Caki2 (cell line): ENCODE measurements around the gene ANKRD63. TPM values are rescaled to one million over a fixed set of nuclear protein-coding genes. Genes with fewer than 3 reads are reported as not detected.
A peak's percentile ranks its signal among the peaks of the same experiment; 100 is the strongest.

Experiments
- DNase-seq: peaks from one replicate; pipeline ENCODE4 v3.0.0-alpha.2; 2015; ENCODE audit warnings: low read depth
- in situ Hi-C: cut with HindIII; loops from 2 replicates; pipeline ENCODE4 v1.10.0; 2016; ENCODE audit warnings: low sequenced_read_pairs, low pct_unique_long_range_greater_than_20kb, mixed read lengths
- total RNA-seq: library from RNA; depleted of rRNA; stranded (reverse); fragments of >200 nt; shearing (Covaris generic); gene quantifications from 2 replicates; pipeline ENCODE4 v1.2.3, GENCODE V29; 2014; ENCODE audit warnings: low replicate concordance; rRNA removed

ANKRD63 gene, protein sequence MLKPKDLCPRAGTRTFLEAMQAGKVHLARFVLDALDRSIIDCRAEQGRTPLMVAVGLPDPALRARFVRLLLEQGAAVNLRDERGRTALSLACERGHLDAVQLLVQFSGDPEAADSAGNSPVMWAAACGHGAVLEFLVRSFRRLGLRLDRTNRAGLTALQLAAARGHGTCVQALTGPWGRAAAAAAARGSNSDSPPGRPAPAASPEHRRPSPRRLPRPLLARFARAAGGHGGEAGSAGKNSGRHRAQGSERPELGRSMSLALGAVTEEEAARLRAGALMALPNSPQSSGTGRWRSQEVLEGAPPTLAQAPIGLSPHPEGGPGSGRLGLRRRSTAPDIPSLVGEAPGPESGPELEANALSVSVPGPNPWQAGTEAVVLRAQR
- total RNA-seq = not detected in 2 replicates

DNA sequence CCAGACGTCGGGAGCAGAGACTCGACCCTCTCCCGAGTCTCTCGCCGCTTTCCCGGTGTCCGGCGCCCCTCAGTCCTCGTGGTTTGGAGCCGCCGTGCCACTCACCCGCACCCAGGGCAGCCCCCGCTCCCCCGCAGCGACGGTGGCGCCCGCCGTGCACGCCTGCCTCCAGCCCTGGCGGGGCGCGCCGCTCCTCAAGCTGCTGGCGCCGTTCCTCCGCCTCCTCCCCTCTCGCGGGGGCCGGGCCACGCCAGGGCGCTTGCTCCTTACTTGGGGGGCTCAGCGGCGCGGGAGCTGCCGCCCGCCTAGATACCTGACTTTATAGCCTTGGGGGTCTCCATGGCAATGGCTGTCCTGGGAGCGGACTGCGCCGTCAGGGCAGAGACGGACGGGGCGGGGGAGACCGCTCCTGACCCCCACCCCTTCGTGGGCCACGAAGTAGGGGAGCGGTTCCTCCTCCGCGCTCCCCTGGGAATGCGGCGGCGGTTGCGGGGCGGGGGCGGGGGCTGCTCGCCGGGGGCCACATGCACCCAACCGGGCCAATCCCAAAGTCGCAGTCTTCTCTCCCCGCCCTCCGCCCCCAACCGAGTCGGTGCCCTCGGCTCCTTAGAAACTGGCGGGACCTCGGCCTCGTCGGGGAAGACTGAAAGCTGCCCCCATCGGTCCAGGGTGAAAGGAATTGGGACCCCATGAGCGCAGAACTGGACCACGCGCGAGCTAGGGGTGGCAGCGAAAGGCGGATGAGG is at the start of gene ANKRD63:
Gene ANKRD63 (minus strand): TSS at position 196 of the 746 bp plus-strand sequence. CDS start 478 bp downstream, outside the sequence.
- DNase-seq = no peak
- in situ Hi-C loops = no loop called here

DNA sequence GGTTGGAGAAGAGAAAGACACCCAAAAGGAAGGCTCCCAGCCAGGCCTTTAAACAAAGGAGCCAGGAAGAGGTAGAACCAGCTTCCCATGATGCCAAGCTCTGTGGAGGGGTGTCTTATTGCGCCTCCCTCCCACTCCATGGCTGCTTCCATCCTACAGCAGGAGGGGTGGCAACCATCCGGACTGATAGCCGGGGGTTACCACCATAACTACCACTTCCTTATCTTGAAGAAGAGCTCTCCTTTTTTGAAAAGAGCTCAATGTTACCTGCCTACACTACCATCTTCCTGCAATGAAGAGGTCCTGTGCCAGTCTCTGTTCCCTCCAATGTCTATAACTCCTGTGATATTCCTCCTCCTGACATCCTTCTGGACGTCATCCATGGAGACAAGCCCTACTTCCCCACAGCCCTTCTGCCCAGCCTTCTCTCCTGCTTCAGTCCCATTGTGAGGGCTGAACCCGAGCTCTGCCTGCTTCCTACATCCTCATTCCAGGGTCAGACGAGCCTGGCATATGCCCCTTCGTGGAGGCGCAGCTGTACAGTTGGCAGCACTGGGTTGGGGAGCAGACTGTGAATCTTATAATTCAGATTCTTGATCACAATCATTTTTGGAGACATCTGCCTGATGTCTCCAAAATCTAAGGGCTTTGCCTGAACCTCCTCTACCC is 49.4 kb upstream of the ANKRD63 start:
- in situ Hi-C loops = no loop called here

GRCh38 chr15:40331637-40332036 is 48.8 kb upstream of the ANKRD63 start:
- in situ Hi-C loops = no loop called here
- DNase-seq = no peak

More for the DNA sequence above, 49.4 kb upstream of the ANKRD63 start:
- DNase-seq = no peak

- in situ Hi-C loops = no loop called here
These were observed 48.2 kb upstream of the ANKRD63 start for GRCh38 chr15:40331026-40331425.

GRCh38 chr15:40330368-40330836 is 47.5 kb upstream of the ANKRD63 start:
- in situ Hi-C loops = no loop called here
- no peak for DNase-seq

More at GRCh38 chr15:40331026-40331425, 48.2 kb upstream of the ANKRD63 start:
- DNase-seq = no peak

DNA sequence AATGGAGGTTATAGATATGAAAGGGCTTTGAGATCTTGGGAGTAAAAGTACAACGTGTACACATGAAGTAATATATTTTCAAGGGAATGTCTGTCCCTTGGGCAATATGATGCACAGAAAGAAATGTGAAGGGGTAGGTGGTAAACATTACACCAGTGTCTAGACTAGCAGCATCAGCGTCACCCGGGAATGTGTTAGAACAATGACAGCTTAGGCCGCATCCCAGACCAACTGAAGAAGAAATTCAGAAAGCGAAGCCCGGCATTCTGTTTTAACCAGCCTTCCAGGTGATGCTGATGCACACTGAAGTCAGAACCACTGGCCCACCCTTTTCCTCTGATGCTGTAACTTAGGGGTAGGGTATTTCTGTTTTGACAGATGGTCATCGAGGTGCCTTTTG is 46.9 kb upstream of the ANKRD63 start:
- DNase-seq = no peak
- in situ Hi-C loops = no loop called here

DNA sequence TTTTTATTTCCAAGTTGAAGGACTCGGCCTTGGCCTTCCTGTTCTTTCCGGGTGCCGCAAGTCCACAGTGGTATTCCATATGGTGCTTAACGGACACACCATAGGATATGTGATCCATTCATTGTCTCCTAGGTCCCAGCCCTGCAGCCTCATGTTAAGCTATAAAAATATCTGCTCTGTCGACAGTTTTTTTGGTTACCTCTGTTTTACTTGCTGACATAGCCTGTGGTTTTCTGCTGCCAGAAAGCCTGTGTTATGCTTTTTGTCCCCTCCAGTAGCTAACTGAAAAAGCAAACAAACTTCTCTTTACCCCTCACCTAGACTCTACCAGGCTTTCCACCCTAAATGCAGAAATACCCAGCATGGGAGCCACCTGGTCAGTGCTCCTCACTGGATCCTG is 45.9 kb upstream of the ANKRD63 start:
- DNase-seq = no peak
- in situ Hi-C loops = no loop called here

DNA sequence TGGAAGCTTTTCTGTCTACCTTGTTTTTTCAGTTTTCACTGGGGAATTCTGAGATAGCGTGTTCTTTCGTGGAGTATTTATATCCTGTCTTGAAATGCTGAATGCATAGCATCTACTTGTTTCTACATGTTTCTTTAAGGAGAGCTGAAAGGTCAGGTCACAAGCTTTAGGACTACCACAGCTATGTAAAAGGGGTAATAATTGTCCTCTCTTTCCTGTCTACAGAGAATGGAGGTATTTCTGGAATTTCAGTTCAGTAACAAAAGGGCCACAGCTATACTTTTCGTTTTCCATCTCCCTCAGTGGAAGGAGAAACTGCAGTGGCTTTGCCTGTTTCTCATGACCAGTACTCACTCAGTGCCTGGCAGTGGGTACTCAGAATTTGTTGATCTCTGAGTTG is 45.3 kb upstream of the ANKRD63 start:
- in situ Hi-C loops = no loop called here
- DNase-seq = no peak

DNA sequence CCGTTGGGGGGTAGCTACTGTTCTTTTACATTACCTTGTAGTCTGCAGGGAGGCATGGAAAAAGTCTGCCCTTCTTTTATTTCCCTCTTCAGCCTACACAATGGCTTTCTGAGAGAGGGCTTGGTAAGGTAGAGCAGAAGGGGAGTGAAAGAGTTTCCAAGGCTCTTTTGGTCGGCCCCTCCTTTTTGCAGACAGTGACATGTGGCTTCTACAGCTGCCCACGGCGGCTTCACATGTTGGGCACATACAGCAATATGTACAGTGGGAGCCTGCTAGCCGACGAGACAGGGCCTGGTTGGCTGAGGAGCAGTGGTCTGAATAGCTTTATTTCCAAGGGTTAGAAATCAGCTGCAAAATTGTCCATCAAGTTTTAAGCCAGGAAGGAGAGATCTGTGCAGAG is 44.6 kb upstream of the ANKRD63 start:
- in situ Hi-C loops = no loop called here
- no peak for DNase-seq

GRCh38 chr15:40325700-40326099 is 42.8 kb upstream of the ANKRD63 start:
- no peak for DNase-seq
- in situ Hi-C loops = no loop called here

- DNase-seq = no peak
- in situ Hi-C loops = no loop called here
These were observed 42.3 kb upstream of the ANKRD63 start for GRCh38 chr15:40325188-40325587.

DNA sequence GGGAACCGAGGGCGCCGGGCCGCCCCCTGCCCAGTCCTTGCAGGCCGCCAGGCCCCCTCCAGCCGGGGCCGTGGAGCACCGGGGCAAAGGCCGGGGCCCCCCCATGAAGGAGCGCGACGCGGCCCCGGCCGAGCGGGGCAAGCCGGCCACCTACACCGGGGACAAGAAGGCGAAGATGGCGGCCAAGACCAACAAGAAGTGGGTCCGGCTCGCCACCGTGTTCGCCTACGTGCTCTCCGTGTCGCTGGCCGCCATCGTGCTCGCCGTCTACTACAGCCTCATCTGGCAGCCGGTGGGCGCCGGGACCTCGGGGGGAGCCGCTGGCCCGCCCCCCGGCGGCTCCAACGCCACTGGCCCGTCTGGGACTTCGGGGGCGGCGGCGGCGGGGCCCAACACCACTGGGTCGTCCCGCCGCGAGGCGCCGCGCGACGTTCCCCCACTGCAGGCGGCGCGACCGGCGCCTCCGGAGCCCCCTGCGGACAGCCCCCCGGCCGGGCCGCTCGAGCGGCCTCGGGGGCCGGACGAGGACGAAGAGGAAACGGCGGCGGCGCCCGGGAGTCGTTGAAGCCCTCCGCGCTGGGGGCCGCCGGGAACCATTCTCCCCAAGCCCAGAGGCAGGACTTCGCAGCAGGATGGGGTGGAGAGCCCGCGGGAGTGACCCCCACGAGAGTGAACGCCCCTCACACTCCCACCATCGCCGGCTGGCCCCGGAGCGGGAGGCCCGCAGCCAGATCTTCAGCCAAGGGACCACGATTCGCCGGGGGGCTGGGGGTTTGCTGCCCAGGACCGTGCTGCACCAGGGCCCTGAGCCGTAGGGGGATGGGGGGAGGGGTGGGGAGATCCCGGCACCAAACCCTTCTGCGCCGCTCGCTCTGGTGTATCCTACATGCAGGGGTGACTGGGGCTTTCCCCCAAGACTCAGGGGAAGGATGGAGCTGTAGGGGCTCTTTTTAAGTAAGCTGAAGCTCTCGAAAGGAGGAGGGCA is 41.4 kb upstream of the ANKRD63 start:
- in situ Hi-C loops = no loop called here

DNA sequence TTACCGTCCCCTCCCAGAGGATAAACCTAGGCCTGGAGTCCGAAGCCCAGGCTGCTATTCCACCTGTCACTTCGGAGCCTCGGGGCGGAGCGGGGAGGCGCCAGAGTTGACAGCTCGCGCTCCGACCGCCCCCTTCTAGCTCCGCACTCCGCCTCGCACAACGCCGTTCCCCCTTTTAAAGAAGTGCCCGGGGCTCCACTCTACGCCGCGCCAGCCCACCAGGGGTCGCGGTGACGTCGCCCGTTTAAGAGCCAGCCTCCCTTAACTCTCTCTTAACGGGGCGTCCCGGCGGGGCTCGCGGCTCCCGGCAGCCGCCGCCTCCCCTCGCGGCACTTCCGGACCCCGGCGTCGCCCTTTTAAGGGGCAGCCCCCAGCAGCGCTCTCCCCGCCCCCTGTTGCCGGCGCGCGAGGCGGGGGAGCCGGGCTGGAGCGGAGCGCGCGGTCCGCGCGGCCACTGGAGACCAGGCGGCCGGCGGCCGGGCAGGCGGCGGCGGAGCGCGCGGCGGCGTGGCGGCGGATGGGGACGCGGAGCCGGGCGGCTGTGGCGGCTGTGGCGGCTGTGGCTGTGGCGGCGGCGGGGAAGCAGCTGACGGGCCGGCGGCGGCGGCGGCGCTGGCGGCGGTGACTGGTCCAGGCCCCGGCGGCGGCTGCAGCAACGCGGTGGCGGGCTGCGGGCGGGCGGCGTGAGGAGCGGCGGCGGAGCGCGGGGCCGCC is 40.5 kb upstream of the ANKRD63 start, which contains the start of gene INAFM2:
Gene INAFM2 (plus strand): TSS at position 454 of the 714 bp plus-strand sequence. CDS start 364 bp downstream, outside the sequence.
- in situ Hi-C loops = no loop called here

More for the DNA sequence above, 41.4 kb upstream of the ANKRD63 start:
- no peak for DNase-seq

DNA sequence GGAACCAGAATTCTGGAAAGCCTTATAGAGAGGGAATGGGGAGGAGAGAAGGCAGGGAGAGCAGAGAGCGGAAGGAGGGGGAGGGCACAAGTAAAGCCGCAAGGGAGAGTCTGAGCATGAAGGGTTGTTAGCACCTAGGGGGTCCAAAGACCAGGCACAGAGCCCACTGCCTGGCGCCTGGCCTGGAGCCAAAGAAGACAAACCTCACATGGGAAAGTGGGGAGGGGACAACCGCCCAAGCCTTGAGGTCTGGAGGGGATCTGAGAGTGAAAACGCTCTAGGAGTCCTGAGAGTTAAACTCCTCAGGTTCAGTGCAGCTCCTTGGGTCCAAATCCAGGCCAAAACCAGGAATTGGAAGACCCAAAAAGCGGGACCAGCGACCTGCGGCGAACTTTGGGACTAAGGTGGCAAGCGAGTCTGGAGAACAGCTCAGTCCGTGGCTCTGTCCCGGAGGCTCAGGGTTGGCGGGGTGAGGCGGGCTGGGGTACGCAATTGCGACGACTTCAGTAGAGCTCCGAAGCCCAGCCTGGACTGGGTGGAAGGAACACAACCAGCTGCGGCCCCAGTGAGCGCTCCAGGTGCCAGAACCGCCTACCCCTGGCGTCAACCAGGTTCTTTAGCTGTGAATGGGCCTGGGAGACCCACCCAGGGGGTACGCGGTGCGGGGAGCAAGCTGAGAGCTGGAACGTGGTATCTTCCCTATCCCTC is 39.8 kb upstream of the ANKRD63 start:
- in situ Hi-C loops = no loop called here
- no peak for DNase-seq

More for the DNA sequence above, 40.5 kb upstream of the ANKRD63 start, which contains the start of gene INAFM2:
- DNase-seq = peak; percentile 92

DNA sequence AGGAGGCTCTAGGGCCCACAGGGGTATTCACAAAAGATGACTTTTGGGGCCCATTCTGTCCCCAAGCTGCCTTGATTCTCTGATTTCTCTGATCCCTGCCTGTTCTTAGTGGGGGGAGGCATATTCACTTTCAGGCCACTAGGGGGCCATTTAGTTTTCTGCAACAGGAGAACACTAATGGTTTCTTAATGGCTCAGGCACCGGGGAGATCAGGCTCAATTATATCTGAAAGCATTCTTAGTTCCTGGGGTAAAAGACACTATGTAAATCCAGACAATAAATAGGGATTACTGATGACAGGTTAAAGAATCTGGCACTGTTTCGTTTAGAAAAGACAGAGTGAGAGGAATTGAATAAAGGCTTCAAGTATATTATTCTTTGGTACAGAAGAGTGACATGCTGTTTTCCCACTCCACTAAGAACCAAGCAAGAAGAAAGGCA is 38.1 kb upstream of the ANKRD63 start:
- in situ Hi-C loops = no loop called here
- peak; percentile 47 for DNase-seq

DNA sequence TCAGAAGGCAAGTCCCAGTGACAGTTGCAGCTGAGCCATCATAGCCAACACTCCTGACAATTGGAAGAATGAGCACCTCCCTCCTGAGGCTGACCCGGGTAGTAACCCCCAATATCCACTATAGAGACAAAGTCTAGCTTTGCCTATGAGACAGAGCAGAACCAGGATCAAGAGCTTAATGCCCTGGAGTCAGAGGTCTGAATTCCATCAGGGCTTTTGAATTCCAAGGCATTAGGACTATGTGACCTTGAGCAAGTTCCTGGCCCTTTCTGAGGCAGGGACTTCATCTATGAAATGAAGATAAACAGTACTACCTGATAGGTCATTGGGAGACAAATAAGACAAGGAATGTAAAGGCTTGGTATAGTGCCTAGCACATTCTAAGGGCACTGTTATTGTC is 37.5 kb upstream of the ANKRD63 start:
- no peak for DNase-seq
- in situ Hi-C loops = no loop called here
